NCI-H1417 treated with DMSO at 0.1 percent for 48 hours (cell line): ENCODE results near the gene AFAP1.

Experiments used
- DNase-seq: peaks from one replicate; lab custom pipeline; 2025; lab: John Stamatoyannopoulos, UW

The AFAP1 gene

GRCh38 chr4:7892212-7893019 lies 47.2 kb downstream of the AFAP1 start:
- no peak for DNase-seq

- no peak for DNase-seq
These were observed 48.8 kb downstream of the AFAP1 start for GRCh38 chr4:7890635-7891393.

GRCh38 chr4:7887436-7887835 lies 52.2 kb downstream of the AFAP1 start:
- no peak for DNase-seq

- DNase-seq, result no peak
These were observed 53.4 kb downstream of the AFAP1 start for GRCh38 chr4:7886007-7886973.

GRCh38 chr4:7885216-7886006 lies 54.2 kb downstream of the AFAP1 start:
- no peak for DNase-seq

- no peak for DNase-seq
These were observed 59.0 kb downstream of the AFAP1 start for GRCh38 chr4:7880683-7881082.

- DNase-seq, result no peak
These were observed 60.5 kb downstream of the AFAP1 start for GRCh38 chr4:7879127-7879526.

- no peak for DNase-seq
These were observed 61.3 kb downstream of the AFAP1 start for GRCh38 chr4:7878323-7878722.

- DNase-seq, result no peak
These were observed 62.5 kb downstream of the AFAP1 start for GRCh38 chr4:7877176-7877575.

GRCh38 chr4:7876201-7876875 lies 63.3 kb downstream of the AFAP1 start:
- DNase-seq, result no peak

- DNase-seq, result no peak
These were observed 64.8 kb downstream of the AFAP1 start for GRCh38 chr4:7874838-7875237.

GRCh38 chr4:7873881-7874280 lies 65.8 kb downstream of the AFAP1 start:
- no peak for DNase-seq

- no peak for DNase-seq
These were observed 67.3 kb downstream of the AFAP1 start for GRCh38 chr4:7872264-7872771.

GRCh38 chr4:7871356-7871755 lies 68.3 kb downstream of the AFAP1 start:
- DNase-seq, result no peak

GRCh38 chr4:7868892-7869471 lies 70.7 kb downstream of the AFAP1 start:
- no peak for DNase-seq

GRCh38 chr4:7868436-7868775 lies 71.3 kb downstream of the AFAP1 start:
- no peak for DNase-seq

GRCh38 chr4:7867701-7868435 lies 71.8 kb downstream of the AFAP1 start:
- DNase-seq, result no peak

GRCh38 chr4:7867191-7867590 lies 72.5 kb downstream of the AFAP1 start:
- no peak for DNase-seq

GRCh38 chr4:7865533-7865932 lies 74.1 kb downstream of the AFAP1 start:
- DNase-seq, result no peak

GRCh38 chr4:7864685-7865084 lies 75.0 kb downstream of the AFAP1 start:
- no peak for DNase-seq
